Astrocyte (in vitro differentiated cells and primary cell): ENCODE data around the gene TOP2A.

ENCODE experiments used
- CTCF ChIP-seq: IDR thresholded peaks from 2 replicates; pipeline ENCODE4 v1.5.1; 2011; ENCODE audit warnings: low read depth, mild to moderate bottlenecking, inconsistent platforms, low read length, moderate library complexity; ENCODE audit not compliant: insufficient read depth
- EZH2 ChIP-seq: IDR thresholded peaks from 2 replicates; pipeline ENCODE4 v1.6.1; 2012; ENCODE audit warnings: mild to moderate bottlenecking, low read length, inconsistent platforms; ENCODE audit not compliant: insufficient read depth

GRCh38 chr17:40341808-40342503 lies 75.7 kb downstream of the TOP2A start:
- TF ChIP-seq CTCF (no peak), EZH2 (no peak)
